CD14-positive monocyte (primary cell): ENCODE results near the gene KRTAP4-4. TPM values are rescaled to one million over a fixed set of nuclear protein-coding genes. Genes with fewer than 3 reads are reported as not detected.

Source experiments
- DNase-seq, 3 donors: peaks; one replicate each; pipeline ENCODE4 v3.0.0-alpha.2; 2011 to 2022
- H2AFZ ChIP-seq: 2 replicates; pipeline ENCODE4 v1.6.0; 2012; ENCODE audit warnings: mild to moderate bottlenecking, low read depth, low read length, inconsistent platforms; ENCODE audit not compliant: insufficient read depth, poor library complexity, severe bottlenecking
- H3K27ac ChIP-seq, 2 donors: 1 replicate in 1 of 2; 2 replicates in 1 of 2; pipeline ENCODE4 v1.5.1; 2012 to 2013; ENCODE audit warnings: low read length in 2 of 2, control low read depth in 1 of 2, inconsistent platforms in 1 of 2, low read depth in 1 of 2, mild to moderate bottlenecking in 1 of 2
- H3K27me3 ChIP-seq, 2 donors: one replicate each; pipeline versions ENCODE4 v1.6.0 to v1.6.1; 2011 to 2013; ENCODE audit warnings: low read length in 2 of 2; ENCODE audit not compliant: control insufficient read depth in 2 of 2, insufficient read depth in 2 of 2
- H3K36me3 ChIP-seq, 2 donors: replicated peaks in 1 of 2; 1 replicate in 1 of 2; 2 replicates in 1 of 2; pipeline versions ENCODE4 v1.5.1 to v1.6.1; 2012 to 2013; ENCODE audit warnings: low read length in 2 of 2, control low read depth in 1 of 2, inconsistent platforms in 1 of 2, mild to moderate bottlenecking in 1 of 2; ENCODE audit not compliant: insufficient read depth in 2 of 2, control insufficient read depth in 1 of 2
- H3K4me1 ChIP-seq, 2 donors: 1 replicate in 1 of 2; 2 replicates in 1 of 2; pipeline versions ENCODE4 v1.5.1 to v1.6.1; 2012 to 2013; ENCODE audit warnings: low read length in 2 of 2, control low read depth in 1 of 2, inconsistent platforms in 1 of 2, mild to moderate bottlenecking in 1 of 2, moderate library complexity in 1 of 2; ENCODE audit not compliant: insufficient read depth in 2 of 2, control insufficient read depth in 1 of 2
- H3K4me2 ChIP-seq: replicated peaks from 2 replicates; pipeline ENCODE3; 2012; ENCODE audit warnings: low read length, moderate library complexity, mild to moderate bottlenecking; ENCODE audit not compliant: poor library complexity, severe bottlenecking; ENCODE audit errors: extremely low read depth
- H3K4me3 ChIP-seq, 3 experiments: fragments of 200-600 bp in 1 of 3; sonication (generic) in 1 of 3; replicated peaks in 1 of 3; 1 replicate in 2 of 3; 2 replicates in 1 of 3; pipeline ENCODE4 v1.5.1; 2011 to 2013; ENCODE audit warnings: low read length in 3 of 3, mild to moderate bottlenecking in 3 of 3, control low read depth in 2 of 3, low read depth in 2 of 3, inconsistent platforms in 1 of 3, moderate library complexity in 1 of 3
- H3K79me2 ChIP-seq: 2 replicates; pipeline ENCODE4 v1.6.0; 2012; ENCODE audit warnings: mild to moderate bottlenecking, control low read depth, inconsistent platforms, low read length, moderate library complexity; ENCODE audit not compliant: insufficient read depth
- H3K9ac ChIP-seq: 2 replicates; pipeline ENCODE4 v1.6.0; 2017; ENCODE audit warnings: low read length, mild to moderate bottlenecking; ENCODE audit not compliant: insufficient read depth, poor library complexity, severe bottlenecking
- H3K9me3 ChIP-seq, 2 donors: replicated peaks in 1 of 2; 1 replicate in 1 of 2; 2 replicates in 1 of 2; pipeline versions ENCODE4 v1.5.1 to v1.6.1; 2012 to 2013; ENCODE audit warnings: low read length in 2 of 2, control low read depth in 1 of 2; ENCODE audit not compliant: control insufficient read depth in 1 of 2, insufficient read depth in 1 of 2
- H4K20me1 ChIP-seq: 2 replicates; pipeline ENCODE4 v1.6.0; 2012; ENCODE audit warnings: mild to moderate bottlenecking, low read length, control low read depth, moderate library complexity; ENCODE audit not compliant: insufficient read depth
- H3K27ac Mint-ChIP-seq, 7 donors: one replicate each; pipeline ENCODE4 v1.8.0; 2020; ENCODE audit warnings: mild to moderate bottlenecking in 7 of 7, mixed read lengths in 7 of 7, moderate library complexity in 6 of 7, inconsistent platforms in 2 of 7
- H3K27me3 Mint-ChIP-seq, 3 donors: one replicate each; pipeline ENCODE4 v1.8.0; 2021 to 2022; ENCODE audit warnings: low read depth in 3 of 3, mild to moderate bottlenecking in 3 of 3, mixed read lengths in 3 of 3, moderate library complexity in 3 of 3, inconsistent platforms in 1 of 3
- H3K36me3 Mint-ChIP-seq, 2 donors: one replicate each; pipeline ENCODE4 v1.8.0; 2020; ENCODE audit warnings: mixed read lengths in 2 of 2, inconsistent platforms in 1 of 2, mild to moderate bottlenecking in 1 of 2
- H3K4me1 Mint-ChIP-seq: one replicate; pipeline ENCODE4 v1.8.0; 2020; ENCODE audit warnings: mild to moderate bottlenecking, mixed read lengths
- H3K4me3 Mint-ChIP-seq, 2 donors: one replicate each; pipeline ENCODE4 v1.8.0; 2020; ENCODE audit warnings: mild to moderate bottlenecking in 2 of 2, mixed read lengths in 2 of 2, moderate library complexity in 1 of 2
- H3K9me3 Mint-ChIP-seq, 7 donors: one replicate each; pipeline ENCODE4 v1.8.0; 2020 to 2022; ENCODE audit warnings: mixed read lengths in 7 of 7, mild to moderate bottlenecking in 6 of 7, moderate library complexity in 6 of 7, inconsistent platforms in 2 of 7
- CTCF ChIP-seq: fragments of 200-600 bp; IDR thresholded peaks from one replicate; pipeline ENCODE4 v1.8.0; 2022; ENCODE audit warnings: antibody characterized with exemption, mild to moderate bottlenecking
- WGBS: methylation state at CpG from one replicate; pipeline ENCODE4 v1.1.5; 2013; ENCODE audit warnings: missing lambda C conversion rate; ENCODE audit not compliant: insufficient coverage; 5-methylcytosine and 5-hydroxymethylcytosine counted together
- intact Hi-C, 2 donors: fragments of 100-400 bp; cut with micrococcal nuclease; formaldehyde crosslinking; loops; one replicate each; pipeline versions ENCODE4 v1.15.0 to v1.15.1; 2023
- polyA plus RNA-seq, 3 donors: library from polyadenylated mRNA; depleted of rRNA in 1 of 3; unstranded in 2 of 3; stranded (reverse) in 1 of 3; fragments of 300-500 nt in 2 of 3; fragments of >200 nt in 1 of 3; fragmentation: Illumina TruSeq in 2 of 3; gene quantifications; 1 replicate in 2 of 3; 2 replicates in 1 of 3; pipeline ENCODE4 v1.2.3, GENCODE V29; 2012 to 2021

Gene KRTAP4-4
- polyA plus RNA-seq, 3 donors = not detected

GRCh38 chr17:41153856-41154255, 6.7 kb downstream of the KRTAP4-4 start:
- intact Hi-C loops = no loop called here
- Mint-ChIP-seq H3K36me3 (no peaks in the 10 kb centered on the region), H3K4me3 (no peak overlapping the region), H3K9me3 (peaks cover 0 to 2% (median 0%) of the 10 kb centered on the region in 7 donors), H3K27ac (no peak overlapping the region), H3K27me3 (peaks cover 1 to 8% (median 4%) of the 10 kb centered on the region in 3 donors), H3K4me1 (no peaks in the 10 kb centered on the region)
- no peak for TF ChIP-seq CTCF
- no peak for DNase-seq
- Histone ChIP-seq H3K79me2 (no peaks in the 10 kb centered on the region), H2AFZ (no peak overlapping the region), H3K27me3 (no peaks in the 10 kb centered on the region), H3K9ac (no peak overlapping the region), H3K4me3 (no peak overlapping the region), H3K9me3 (no peaks in the 10 kb centered on the region), H3K36me3 (no peaks in the 10 kb centered on the region), H4K20me1 (no peaks in the 10 kb centered on the region), H3K4me2 (no peak overlapping the region), H3K4me1 (no peaks in the 10 kb centered on the region), H3K27ac (no peak overlapping the region)
- WGBS = no CpG with 5 or more reads among the region's 2 CpGs

- 80% methylated on average over 1 of the region's 2 CpGs for WGBS
- peaks cover 0 to 2% (median 0%) of the 10 kb centered on the region in 7 donors for H3K9me3 Mint-ChIP-seq
These were observed 9.0 kb downstream of the KRTAP4-4 start for GRCh38 chr17:41151525-41151924.

More at GRCh38 chr17:41151525-41151924, 9.0 kb downstream of the KRTAP4-4 start:
- Histone ChIP-seq H3K9me3 (no peaks in the 10 kb centered on the region), H3K79me2 (no peaks in the 10 kb centered on the region), H3K27ac (no peak overlapping the region), H3K9ac (no peak overlapping the region), H3K36me3 (no peaks in the 10 kb centered on the region), H3K4me2 (no peak overlapping the region), H2AFZ (no peak overlapping the region), H3K4me3 (no peak overlapping the region), H3K4me1 (no peaks in the 10 kb centered on the region), H3K27me3 (no peaks in the 10 kb centered on the region), H4K20me1 (no peaks in the 10 kb centered on the region)
- DNase-seq = no peak
- no peaks in the 10 kb centered on the region for H3K4me1 Mint-ChIP-seq
- H3K36me3 Mint-ChIP-seq = no peaks in the 10 kb centered on the region
- no peak overlapping the region for H3K4me3 Mint-ChIP-seq
- no peak overlapping the region for H3K27ac Mint-ChIP-seq
- peaks cover 2 to 8% (median 4%) of the 10 kb centered on the region in 3 donors for H3K27me3 Mint-ChIP-seq
- no peak for TF ChIP-seq CTCF
- intact Hi-C loops = no loop called here
